NCI-H2081 (cell line): ENCODE data around the gene PTPN12.
"Not testable (repeated sequence)": the region's sequence is repeated elsewhere in the genome, so short reads cannot be mapped to it uniquely, and the experiment has no call there.

Experiments
- DNase-seq, 2 experiments: peaks; one replicate each; lab custom pipeline; 2025; lab: John Stamatoyannopoulos, UW

PTPN12 gene

DNA sequence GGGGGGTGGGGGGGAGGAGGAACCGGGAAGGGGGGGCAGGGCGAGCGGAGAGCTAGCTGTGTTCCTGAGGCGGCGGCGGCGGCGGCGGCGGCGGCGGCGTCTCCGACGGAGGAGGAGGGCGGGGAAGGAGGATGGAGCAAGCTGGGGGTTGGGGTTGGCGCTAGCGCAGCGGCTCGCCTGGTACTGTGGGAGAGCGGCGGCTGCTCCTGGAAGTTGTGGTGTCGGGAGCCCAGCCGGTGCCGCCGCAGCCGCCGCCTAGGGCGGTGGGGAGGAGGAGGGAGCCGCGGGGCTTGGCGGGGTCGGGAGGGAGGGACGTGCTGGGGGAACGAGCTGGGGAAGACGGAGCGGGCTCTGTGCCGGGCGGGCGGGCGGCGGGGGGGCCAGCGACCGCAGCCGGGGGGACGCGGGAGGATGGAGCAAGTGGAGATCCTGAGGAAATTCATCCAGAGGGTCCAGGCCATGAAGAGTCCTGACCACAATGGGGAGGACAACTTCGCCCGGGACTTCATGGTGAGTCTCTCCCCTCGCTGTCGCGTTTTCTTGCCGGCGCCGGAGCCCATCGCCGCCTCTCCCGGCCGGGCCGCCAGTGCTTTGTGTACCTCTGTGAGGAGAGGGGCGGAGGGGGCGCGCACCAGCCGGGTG lies at the start of gene PTPN12:
TSS of gene PTPN12 (plus strand) at position 160 of the 642 bp plus-strand sequence. CDS start at position 412, 252 bp downstream.
- DNase-seq = peak; percentile 88 to 89

- DNase-seq = no peak
These were observed 48.1 kb upstream of the PTPN12 start for GRCh38 chr7:77488986-77489385.

GRCh38 chr7:77497079-77497478 lies 40.0 kb upstream of the PTPN12 start:
- peak in 1 of 2 experiments; percentile 22 for DNase-seq

- no peak for DNase-seq
These were observed 38.3 kb upstream of the PTPN12 start for GRCh38 chr7:77498659-77499379.

DNA sequence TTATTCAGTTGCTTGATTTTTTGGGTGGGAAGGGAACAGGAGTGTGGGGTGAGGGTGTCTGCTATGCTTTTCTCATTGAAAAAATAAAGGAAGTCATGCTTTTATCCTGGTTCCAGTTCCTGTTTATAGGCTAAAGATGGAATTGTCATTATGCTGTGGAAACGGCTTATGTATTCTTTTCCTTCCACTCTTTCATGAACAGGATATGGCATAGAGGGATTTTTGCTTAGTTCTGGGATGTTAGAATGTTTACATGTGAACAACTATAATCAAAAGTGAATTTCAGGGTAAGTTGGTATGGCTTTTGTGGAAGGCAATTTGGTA lies 35.9 kb upstream of the PTPN12 start:
- no peak for DNase-seq

DNA sequence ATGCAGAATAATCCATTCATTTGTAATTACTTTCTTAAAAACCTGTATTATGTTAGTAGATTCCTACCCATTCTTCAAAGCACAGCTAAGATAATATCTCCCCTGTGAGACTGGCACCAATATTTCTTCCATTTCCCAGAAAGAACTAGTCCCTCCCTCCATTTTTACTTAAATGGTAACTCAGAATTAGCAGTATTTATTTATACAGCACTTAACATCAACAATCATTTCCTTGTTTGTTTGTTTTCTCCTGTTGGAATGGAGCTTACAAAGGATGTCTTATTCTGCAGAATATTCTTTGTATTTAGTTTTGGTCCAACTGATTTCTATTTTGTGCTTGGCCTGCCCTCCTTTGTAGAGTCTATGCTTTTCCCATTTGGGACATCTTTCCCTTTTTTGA lies 32.1 kb upstream of the PTPN12 start:
- DNase-seq = no peak

DNA sequence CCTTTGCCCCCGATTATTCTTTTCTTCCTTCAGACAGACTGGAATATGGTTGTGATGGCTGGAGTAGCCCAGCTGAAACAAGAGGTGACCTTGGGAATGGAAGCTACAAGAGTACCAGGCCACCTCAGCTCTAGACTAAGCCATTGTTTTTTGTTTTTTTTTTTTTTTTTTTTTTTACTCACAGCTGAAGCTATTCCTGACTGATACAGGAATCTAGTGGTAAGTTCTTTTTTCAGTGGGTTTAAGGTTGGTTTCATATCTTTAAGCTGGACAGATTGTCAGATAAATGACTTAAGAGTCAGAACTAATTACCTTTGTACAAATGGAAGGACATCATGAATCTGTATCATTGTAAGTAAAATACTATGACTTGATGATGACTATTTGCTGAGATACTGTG lies 30.2 kb upstream of the PTPN12 start:
- DNase-seq = no peak

DNA sequence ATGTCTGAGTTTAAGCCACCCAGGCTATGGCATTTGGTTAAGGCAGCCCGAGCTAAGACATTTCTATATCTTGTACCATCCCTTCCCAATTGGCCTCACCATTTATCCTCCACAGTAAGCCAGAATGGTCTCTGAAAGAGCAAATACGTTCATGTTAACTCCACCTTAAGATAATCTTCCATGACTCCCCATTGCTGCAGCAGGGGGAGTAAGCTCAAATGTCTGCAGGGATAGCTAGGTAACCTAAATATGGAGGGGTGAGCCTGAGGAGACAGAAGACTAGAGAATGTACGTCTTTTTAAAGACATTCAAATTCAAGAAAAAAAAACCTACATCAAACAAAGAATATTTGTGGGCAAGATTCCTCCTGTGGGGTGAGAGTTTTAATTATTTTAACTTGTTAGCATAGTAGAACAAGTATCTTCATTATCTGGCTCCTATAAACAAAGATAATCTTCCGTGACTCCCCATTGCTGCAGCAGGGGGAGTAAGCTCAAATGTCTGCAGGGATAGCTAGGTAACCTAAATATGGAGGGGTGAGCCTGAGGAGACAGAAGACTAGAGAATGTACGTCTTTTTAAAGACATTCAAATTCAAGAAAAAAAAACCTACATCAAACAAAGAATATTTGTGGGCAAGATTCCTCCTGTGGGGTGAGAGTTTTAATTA lies 24.0 kb upstream of the PTPN12 start:
- not testable (repeated sequence) for DNase-seq

- DNase-seq = no peak
These were observed 21.0 kb upstream of the PTPN12 start for GRCh38 chr7:77516085-77516484.

- DNase-seq = no peak
These were observed 16.8 kb upstream of the PTPN12 start for GRCh38 chr7:77520261-77520660.

DNA sequence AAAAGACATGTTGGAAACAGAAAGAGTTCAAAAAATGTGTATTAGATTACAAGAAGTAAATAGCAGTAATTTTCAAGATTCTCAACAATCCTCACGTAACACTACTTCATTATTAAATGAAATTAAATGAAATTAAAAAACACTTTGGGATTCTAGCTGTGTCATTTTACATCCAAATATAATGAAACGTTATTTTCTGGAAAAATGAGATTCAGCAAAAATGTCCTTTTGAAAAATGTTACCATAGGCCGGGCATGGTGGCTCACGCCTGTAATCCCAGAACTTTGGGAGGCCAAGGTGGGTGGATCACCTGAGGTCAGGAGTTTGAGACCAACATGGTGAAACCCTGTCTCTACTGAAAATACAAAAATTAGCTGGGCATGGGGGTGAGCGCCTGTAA lies 15.6 kb upstream of the PTPN12 start:
- DNase-seq = not testable (repeated sequence)

GRCh38 chr7:77524731-77525130 lies 12.4 kb upstream of the PTPN12 start:
- DNase-seq = no peak

- no peak for DNase-seq
These were observed 11.9 kb upstream of the PTPN12 start for GRCh38 chr7:77525231-77525630.

DNA sequence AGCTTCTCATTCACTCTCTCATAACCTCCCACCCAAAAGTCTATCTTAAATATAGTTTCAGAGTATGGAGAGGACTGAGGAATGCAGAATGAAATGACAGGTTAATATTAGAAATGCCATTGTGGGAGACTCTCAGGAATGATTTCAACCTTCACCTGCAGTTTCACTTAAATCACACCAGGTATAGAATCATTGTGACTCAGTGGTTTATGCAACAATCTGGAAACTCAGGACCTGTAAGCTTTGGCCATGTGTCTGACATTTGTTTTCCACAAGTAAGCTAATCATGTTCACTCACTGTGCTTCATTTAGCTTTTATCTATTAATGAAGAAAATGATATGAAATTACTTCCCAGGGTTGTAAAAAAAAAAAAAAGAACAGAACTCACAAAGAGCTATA lies 8.7 kb upstream of the PTPN12 start:
- DNase-seq = no peak

GRCh38 chr7:77529279-77529678 lies 7.8 kb upstream of the PTPN12 start:
- DNase-seq = peak in 1 of 2 experiments; percentile 39

DNA sequence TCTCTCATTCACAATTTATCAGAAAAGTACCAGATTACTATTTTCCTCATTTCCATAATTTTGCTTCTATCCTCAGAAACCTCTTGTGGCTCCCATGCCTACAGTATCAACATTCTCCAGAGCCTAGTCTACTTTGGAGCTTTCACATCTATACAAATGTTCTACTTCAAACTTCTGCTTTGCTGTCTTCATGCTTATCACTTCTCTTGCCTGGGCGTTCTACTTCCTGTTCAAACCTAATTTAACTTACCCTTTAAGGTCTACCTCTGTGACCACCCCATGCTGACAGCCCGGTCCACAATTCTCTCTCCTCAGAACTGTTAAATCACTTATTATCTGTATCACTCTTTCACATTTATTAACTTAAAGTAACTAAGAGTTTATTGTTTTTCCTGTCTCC lies 6.1 kb upstream of the PTPN12 start:
- no peak for DNase-seq

GRCh38 chr7:77532247-77532646 lies 4.8 kb upstream of the PTPN12 start:
- DNase-seq = no peak

GRCh38 chr7:77532732-77533131 lies 4.4 kb upstream of the PTPN12 start:
- not testable (repeated sequence) for DNase-seq

DNA sequence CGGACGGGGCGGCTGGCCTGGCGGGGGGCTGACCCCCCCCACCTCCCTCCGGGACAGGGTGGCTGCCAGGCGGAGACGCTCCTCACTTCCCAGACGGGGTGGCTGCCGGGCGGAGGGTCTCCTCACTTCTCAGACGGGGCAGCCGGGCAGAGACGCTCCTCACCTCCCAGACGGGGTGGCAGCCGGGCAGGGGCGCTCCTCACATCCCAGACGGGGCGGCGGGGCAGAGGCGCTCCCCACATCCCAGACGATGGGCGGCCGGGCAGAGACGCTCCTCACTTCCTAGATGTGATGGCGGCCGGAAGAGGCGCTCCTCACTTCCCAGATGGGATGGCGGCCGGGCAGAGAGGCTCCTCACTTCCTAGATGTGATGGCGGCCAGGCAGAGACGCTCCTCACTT lies 3.0 kb upstream of the PTPN12 start:
- not testable (repeated sequence) for DNase-seq

- no peak for DNase-seq
These were observed 1.1 kb upstream of the PTPN12 start for GRCh38 chr7:77536017-77536412.

DNA sequence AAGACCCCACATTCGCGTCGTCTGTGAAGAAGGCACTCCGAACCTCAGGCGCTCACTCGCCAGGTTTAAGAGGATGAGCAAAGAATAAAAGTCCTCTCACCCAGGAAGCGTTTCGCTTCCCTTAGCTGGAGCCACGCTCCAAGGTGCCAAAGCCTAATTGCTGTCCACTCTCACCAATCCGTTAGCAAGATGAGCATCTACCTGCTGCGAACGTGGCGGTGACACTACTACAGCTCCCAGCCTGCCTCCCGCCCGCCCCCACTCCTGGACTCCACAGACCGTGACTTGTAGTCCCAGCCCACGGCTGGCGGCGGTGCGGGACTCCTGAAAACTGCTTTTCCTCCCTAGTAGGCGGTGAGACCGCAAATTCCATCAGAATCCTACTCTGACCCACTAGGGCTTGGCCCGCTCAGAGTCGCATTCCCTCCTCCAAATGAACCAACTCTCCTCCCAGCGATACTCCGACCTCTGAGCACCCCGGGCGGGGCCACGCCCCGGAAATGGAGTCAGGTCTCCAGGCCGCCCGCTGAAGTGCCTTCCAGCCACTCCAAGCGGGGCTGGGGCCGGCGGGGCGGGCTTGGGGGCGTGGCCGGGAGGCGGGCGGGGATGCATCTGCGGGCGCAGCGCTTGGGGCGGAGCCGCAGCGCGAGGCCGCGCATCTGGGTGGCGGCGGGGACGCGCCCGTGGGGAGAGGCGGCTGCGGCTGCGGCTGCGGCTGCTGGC lies 521 bp upstream of the PTPN12 start:
- DNase-seq = peak; percentile 97 to 98

- DNase-seq = peak; percentile 37 to 67
These were observed 734 bp downstream of the PTPN12 start for GRCh38 chr7:77537778-77538280.
